ENCODE results near the gene CUBN. TPM values are rescaled to one million over a fixed set of nuclear protein-coding genes. Genes with fewer than 3 reads are reported as not detected.

Gene CUBN
- total and polyA plus RNA-seq, 2 of the 13 experiments (the other 11 are each of a cell fraction or from before 2014, with no cell fraction given): 0.27 to 0.32 TPM

DNA sequence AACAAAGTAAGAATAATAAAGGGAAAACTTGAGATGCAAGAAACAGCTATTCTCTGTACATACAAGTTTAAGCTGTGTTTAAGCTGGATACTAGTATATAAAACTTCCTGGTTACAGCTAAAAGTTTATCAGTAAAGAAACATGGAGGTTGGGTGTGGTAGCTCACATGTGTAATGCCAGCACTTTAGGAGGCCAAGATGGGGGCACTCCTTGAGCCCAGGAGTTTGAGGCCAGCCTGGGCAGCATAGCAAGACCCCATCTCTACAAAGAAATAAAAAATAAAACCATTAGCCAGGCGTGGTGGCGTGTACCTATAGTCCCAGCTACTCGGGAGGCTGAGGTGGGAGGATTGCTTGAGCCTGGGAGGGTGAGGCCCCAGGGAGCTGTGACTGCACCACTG, 315.6 kb downstream of the CUBN start:
- no peak for FAIRE-seq
- CTCF ChIA-PET (ENCODE audit: low intra/inter-chr PET ratio, low total read pairs): no interaction called here
- ATAC-seq: no peak
- Histone ChIP-seq H3K4me3 (replicated peaks in 1 of 3; ENCODE audit: insufficient read depth in 1 of 3, low read depth in 2 of 3, low read length in 3 of 3) (no peak overlapping the region), H3K79me2 (ENCODE audit: insufficient read depth, low read length) (peaks cover 10% of the 10 kb centered on the region), H3K9ac (ENCODE audit: insufficient read depth, low read depth, low read length) (no peak overlapping the region), H3K27ac (ENCODE audit: extremely low read length, insufficient read depth, low read length) (no peak overlapping the region), H3K9me3 (ENCODE audit: low read length) (no peaks in the 10 kb centered on the region), H3K4me1 (ENCODE audit: insufficient read depth, low read length) (peaks cover 27% of the 10 kb centered on the region), H3K4me2 (ENCODE audit: low read depth, low read length) (no peak overlapping the region), H4K20me1 (ENCODE audit: insufficient read depth, low read length) (no peaks in the 10 kb centered on the region), H3K27me3 (ENCODE audit: control insufficient read depth in 1 of 2, insufficient read depth in 2 of 2, low read length in 2 of 2) (peaks cover 0 to under 1% of the 10 kb centered on the region in 2 experiments; a peak in 1 of 5 replicates), H2AFZ (ENCODE audit: low read length) (no peak overlapping the region), H3K36me3 (replicated peaks in 1 of 2; ENCODE audit: control insufficient read depth in 1 of 2, insufficient read depth in 2 of 2, low read length in 2 of 2) (no peaks in the 10 kb centered on the region)
- intact Hi-C loops (cut with micrococcal nuclease; ENCODE audit: unreplicated experiment) (loop anchor here (10.0 kb wide), 1 partner anchor 939 kb away; no protein-coding TSS in a partner anchor), in situ Hi-C loops (cut with HindIII; ENCODE audit: extremely low pct_ligation_motif_present, low pct_unique_long_range_greater_than_20kb) (no loop called here)
- 98% methylated on average over 3 of the region's 3 CpGs for WGBS (ENCODE audit: low lambda C conversion rate)
- no TSS peak for BruUV-seq (replicated peaks)
- TF ChIP-seq ELF3 (CRISPR knock-in tag; IDR thresholded peaks at IDR 0.05) (no peak), ZNF121 (CRISPR knock-in tag; IDR thresholded peaks at IDR 0.05) (peak; percentile 71; the same call in 1 of the 2 replicates)
- POLR2A ChIA-PET: no interaction called here
- no peak for DNase-seq (ENCODE audit: low spot score)

DNA sequence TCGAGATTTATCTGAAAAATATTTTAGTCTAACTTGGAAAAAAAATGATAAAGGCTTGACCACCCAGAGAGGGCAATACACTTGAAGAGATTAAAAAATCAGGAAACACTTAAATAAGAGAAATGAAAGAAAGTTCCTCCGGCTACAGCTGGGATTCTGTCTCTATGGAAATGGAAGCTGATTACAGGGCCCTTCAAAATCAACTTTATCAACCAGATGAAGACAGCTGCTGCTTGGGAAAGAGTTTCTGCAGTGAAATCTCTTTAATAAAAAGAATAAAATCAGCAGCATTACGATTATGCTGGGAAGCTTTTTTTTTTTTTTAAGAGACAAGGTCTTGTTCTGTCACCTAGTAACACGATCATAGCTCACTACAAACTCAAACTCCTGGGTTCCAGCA, 316.9 kb downstream of the CUBN start:
- Histone ChIP-seq H4K20me1 (ENCODE audit: insufficient read depth, low read length) (no peaks in the 10 kb centered on the region), H3K4me2 (ENCODE audit: low read depth, low read length) (no peak overlapping the region), H3K4me1 (ENCODE audit: insufficient read depth, low read length) (peaks cover 18% of the 10 kb centered on the region), H3K9me3 (ENCODE audit: low read length) (no peaks in the 10 kb centered on the region), H3K27me3 (ENCODE audit: control insufficient read depth in 1 of 2, insufficient read depth in 2 of 2, low read length in 2 of 2) (no peaks in the 10 kb centered on the region; a peak in 1 of 5 replicates), H3K9ac (ENCODE audit: insufficient read depth, low read depth, low read length) (no peak overlapping the region), H3K27ac (ENCODE audit: extremely low read length, insufficient read depth, low read length) (no peak overlapping the region), H2AFZ (ENCODE audit: low read length) (no peak overlapping the region), H3K4me3 (replicated peaks in 1 of 3; ENCODE audit: insufficient read depth in 1 of 3, low read depth in 2 of 3, low read length in 3 of 3) (no peak overlapping the region), H3K79me2 (ENCODE audit: insufficient read depth, low read length) (peaks cover 10% of the 10 kb centered on the region), H3K36me3 (replicated peaks in 1 of 2; ENCODE audit: control insufficient read depth in 1 of 2, insufficient read depth in 2 of 2, low read length in 2 of 2) (no peaks in the 10 kb centered on the region)
- 97% methylated on average over 4 of the region's 4 CpGs for WGBS (ENCODE audit: low lambda C conversion rate)
- ChIA-PET CTCF (ENCODE audit: low intra/inter-chr PET ratio, low total read pairs) (no interaction called here), POLR2A (no interaction called here)
- FAIRE-seq (no peak), ATAC-seq (no peak), DNase-seq (ENCODE audit: low spot score) (no peak)
- BruUV-seq (replicated peaks): no TSS peak
- TF ChIP-seq KLF15 (CRISPR knock-in tag; IDR thresholded peaks at IDR 0.05; ENCODE audit: borderline replicate concordance): no peak
- no peak for TF ChIP-seq SCMH1 (CRISPR knock-in tag; IDR thresholded peaks at IDR 0.05; ENCODE audit: borderline replicate concordance)
- TF ChIP-seq PREB (CRISPR knock-in tag; IDR thresholded peaks at IDR 0.05): no peak
- TF ChIP-seq SRSF9 (IDR thresholded peaks at IDR 0.05; ENCODE audit: borderline replicate concordance, insufficient read depth, low read depth, low read length, poor library complexity, severe bottlenecking): no peak
- TF ChIP-seq KAT7 (CRISPR knock-in tag; IDR thresholded peaks at IDR 0.05; ENCODE audit: borderline replicate concordance): no peak
- TF ChIP-seq, protein P1, sequence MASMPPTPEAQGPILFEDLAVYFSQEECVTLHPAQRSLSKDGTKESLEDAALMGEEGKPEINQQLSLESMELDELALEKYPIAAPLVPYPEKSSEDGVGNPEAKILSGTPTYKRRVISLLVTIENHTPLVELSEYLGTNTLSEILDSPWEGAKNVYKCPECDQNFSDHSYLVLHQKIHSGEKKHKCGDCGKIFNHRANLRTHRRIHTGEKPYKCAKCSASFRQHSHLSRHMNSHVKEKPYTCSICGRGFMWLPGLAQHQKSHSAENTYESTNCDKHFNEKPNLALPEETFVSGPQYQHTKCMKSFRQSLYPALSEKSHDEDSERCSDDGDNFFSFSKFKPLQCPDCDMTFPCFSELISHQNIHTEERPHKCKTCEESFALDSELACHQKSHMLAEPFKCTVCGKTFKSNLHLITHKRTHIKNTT (CRISPR knock-in tag; IDR thresholded peaks at IDR 0.05): no peak
- no peak for TF ChIP-seq HOXA5 (CRISPR knock-in tag; IDR thresholded peaks at IDR 0.05)
- no peak for TF ChIP-seq ZNF121 (CRISPR knock-in tag; IDR thresholded peaks at IDR 0.05)
- in situ Hi-C loops (cut with HindIII; ENCODE audit: extremely low pct_ligation_motif_present, low pct_unique_long_range_greater_than_20kb): no loop called here
- intact Hi-C loops (cut with micrococcal nuclease; ENCODE audit: unreplicated experiment): loop anchor here (10.0 kb wide), 1 partner anchor 938 kb away; no protein-coding TSS in a partner anchor
